ENCODE measurements around the gene SUMO4.

The SUMO4 gene

GRCh38 chr6:149414821-149415220 lies 14.8 kb downstream of the SUMO4 start:
- no peak overlapping the region for H3K4me3 ChIP-seq (replicated peaks; ENCODE audit: low read depth, low read length)
- no peak for TF ChIP-seq CTCF (IDR thresholded peaks at IDR 0.05; ENCODE audit: low read depth, low read length, missing control alignments)
- no peak for DNase-seq (ENCODE audit: extremely low read depth, low read depth)

GRCh38 chr6:149419696-149420404 lies 19.8 kb downstream of the SUMO4 start:
- DNase-seq (ENCODE audit: extremely low read depth, low read depth), result no peak
- no peak overlapping the region for H3K4me3 ChIP-seq (replicated peaks; ENCODE audit: low read depth, low read length)
- TF ChIP-seq CTCF (IDR thresholded peaks at IDR 0.05; ENCODE audit: low read depth, low read length, missing control alignments), result no peak

GRCh38 chr6:149421132-149421531 lies 21.1 kb downstream of the SUMO4 start:
- H3K4me3 ChIP-seq (replicated peaks; ENCODE audit: low read depth, low read length), result no peak overlapping the region
- TF ChIP-seq CTCF (IDR thresholded peaks at IDR 0.05; ENCODE audit: low read depth, low read length, missing control alignments), result no peak
- no peak for DNase-seq (ENCODE audit: extremely low read depth, low read depth)

- no peak for DNase-seq (ENCODE audit: extremely low read depth, low read depth)
- no peak for TF ChIP-seq CTCF (IDR thresholded peaks at IDR 0.05; ENCODE audit: low read depth, low read length, missing control alignments)
Measured at GRCh38 chr6:149422581-149422980, 22.5 kb downstream of the SUMO4 start.

GRCh38 chr6:149423964-149424440 lies 23.9 kb downstream of the SUMO4 start:
- no peak for DNase-seq (ENCODE audit: extremely low read depth, low read depth)
- no peak for TF ChIP-seq CTCF (IDR thresholded peaks at IDR 0.05; ENCODE audit: low read depth, low read length, missing control alignments)
- no peak overlapping the region for H3K4me3 ChIP-seq (replicated peaks; ENCODE audit: low read depth, low read length)

More at GRCh38 chr6:149422581-149422980, 22.5 kb downstream of the SUMO4 start:
- H3K4me3 ChIP-seq (replicated peaks; ENCODE audit: low read depth, low read length), result no peak overlapping the region

GRCh38 chr6:149425224-149425623 lies 25.2 kb downstream of the SUMO4 start:
- H3K4me3 ChIP-seq (replicated peaks; ENCODE audit: low read depth, low read length), result no peak overlapping the region
- DNase-seq (ENCODE audit: extremely low read depth, low read depth), result no peak
- TF ChIP-seq CTCF (IDR thresholded peaks at IDR 0.05; ENCODE audit: low read depth, low read length, missing control alignments), result no peak

GRCh38 chr6:149425754-149426153 lies 25.7 kb downstream of the SUMO4 start:
- no peak for DNase-seq (ENCODE audit: extremely low read depth, low read depth)
- no peak for TF ChIP-seq CTCF (IDR thresholded peaks at IDR 0.05; ENCODE audit: low read depth, low read length, missing control alignments)
- no peak overlapping the region for H3K4me3 ChIP-seq (replicated peaks; ENCODE audit: low read depth, low read length)

All from HFF-Myc (cell line).